Muscle of arm (tissue), 12 donors: ENCODE data around the gene TBC1D5. TPM values are rescaled to one million over a fixed set of nuclear protein-coding genes. Genes with fewer than 3 reads are reported as not detected.

Experiments
- DNase-seq: peaks from one replicate; pipeline ENCODE4 v3.0.0-alpha.2; 2013
- polyA plus RNA-seq, 12 donors: library from polyadenylated mRNA; unstranded; fragments of 120-200 nt; gene quantifications; one replicate each; pipeline ENCODE4 v1.2.1, GENCODE V29; 2013; ENCODE audit not compliant: insufficient read length in 12 of 12

The TBC1D5 gene
- polyA plus RNA-seq, 12 donors, result 26.0 to 38.1 (median 33.3) TPM; not detected in 1

GRCh38 chr3:17302170-17302569 is 440.3 kb downstream of the TBC1D5 start:
- DNase-seq, result no peak

- no peak for DNase-seq
These were observed 441.2 kb downstream of the TBC1D5 start for GRCh38 chr3:17301271-17301670.

DNA sequence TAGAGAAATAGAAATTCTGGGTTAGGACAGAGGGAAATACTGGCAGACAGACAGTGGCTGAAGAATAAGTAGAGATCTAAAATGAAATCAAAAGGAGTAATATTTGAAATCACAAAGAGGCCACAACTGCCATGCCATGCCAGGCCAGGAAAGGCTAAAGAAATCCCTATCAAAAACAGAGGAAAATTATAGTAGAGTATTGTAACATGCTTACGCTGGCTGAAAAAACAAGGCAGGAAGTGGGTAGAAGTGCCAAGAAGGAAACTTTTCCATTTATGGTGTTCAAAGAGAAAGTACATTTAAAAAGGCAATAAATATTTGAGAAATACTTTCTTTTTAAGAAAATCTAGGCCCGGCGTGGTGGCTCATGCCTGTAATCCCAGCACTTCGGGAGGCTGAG is 442.0 kb downstream of the TBC1D5 start:
- DNase-seq, result no peak

GRCh38 chr3:17298038-17298437 is 444.4 kb downstream of the TBC1D5 start:
- no peak for DNase-seq

DNA sequence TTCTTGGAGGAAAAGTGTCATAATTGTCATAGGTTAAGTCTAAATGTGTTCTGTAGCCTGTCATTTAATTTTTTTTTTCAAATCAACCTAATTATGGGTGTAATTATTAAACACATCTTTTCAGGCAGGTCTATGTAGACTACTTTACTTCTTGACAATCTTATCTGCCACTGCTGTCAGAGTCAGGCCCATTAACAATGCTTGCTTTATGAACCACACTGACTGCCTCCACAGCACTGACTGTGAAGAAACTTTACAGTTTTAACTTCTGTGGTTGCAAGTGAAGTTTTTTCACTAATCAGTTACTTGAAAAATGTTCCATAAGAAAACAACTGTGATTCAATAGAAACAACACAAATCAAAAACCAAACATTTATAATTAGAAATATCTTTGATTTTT is 449.9 kb downstream of the TBC1D5 start:
- DNase-seq, result no peak

DNA sequence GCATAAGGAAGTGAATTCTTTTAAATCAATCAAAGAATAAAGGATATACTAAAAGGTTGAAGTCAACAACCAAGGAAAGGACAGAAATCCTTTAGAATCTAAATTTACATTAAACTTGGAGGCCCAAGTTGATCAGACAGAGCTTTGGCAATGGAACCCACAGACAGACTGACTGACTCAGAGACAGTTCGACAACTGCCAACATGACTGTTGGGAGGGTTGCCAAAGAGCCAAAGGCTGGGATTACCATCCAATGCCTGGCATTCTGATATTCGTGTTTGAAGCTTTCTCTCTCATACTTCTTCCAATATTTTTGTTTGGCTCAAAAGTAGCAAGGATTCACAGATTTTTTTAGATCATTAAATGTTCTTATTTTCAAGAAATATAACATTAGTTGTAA is 451.5 kb downstream of the TBC1D5 start:
- no peak for DNase-seq

DNA sequence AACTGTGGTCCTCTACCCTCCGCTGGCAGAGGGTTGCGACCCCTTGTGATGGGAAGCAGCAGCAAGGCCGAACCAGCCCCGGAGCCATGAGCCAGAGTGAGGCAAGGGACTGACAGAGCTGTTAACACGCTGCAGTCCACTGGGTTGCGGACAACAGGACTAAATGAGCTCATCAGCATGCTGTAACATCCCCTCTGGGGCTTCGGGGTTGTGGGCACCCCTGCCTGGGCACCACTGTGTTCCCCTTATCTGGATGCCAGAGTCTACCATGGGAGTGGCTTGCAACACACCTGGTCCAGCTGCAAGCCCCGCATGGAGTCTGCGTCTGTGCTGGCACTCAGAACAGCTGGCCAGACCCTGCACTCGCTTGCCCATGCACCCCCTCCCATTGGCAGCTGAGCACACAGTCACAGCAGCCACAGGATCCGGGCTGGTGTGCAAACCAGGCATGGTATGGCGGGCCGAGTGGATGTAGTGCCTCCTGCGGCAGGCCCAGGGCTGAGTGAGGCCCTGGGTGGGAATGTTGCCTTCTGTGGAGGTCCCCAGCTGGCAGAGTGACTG is 453.5 kb downstream of the TBC1D5 start:
- DNase-seq, result no peak

DNA sequence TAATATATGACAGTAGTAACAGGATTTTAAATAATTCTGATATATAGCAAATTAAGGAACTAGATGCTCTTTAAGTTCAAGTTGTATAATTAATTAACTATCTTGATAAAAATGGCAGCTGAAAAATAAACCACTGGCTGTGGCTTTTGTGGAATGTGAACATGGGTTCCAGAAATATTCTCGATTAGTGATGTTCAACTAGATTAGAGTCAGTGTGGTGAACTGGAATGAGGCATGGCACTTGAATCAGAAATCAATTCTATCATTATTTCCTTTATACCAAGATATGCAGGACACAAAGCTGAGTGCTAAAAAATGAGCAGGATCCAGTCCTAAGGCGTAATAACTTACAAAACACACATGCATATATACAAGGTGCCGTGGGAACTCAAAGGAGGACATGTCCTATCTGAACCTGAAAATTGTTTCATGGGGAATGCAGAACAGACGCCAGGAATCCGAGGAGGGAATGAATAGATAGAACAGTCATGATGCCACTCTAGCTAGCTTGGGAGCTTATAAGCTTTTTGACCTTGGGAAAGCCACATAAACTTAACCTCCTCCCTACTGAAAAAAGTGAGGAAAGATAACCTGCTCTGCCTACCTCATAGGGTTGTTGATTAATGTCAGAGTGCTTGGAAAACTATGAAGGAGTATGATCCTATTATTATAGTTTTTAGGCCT is 455.3 kb downstream of the TBC1D5 start:
- DNase-seq, result no peak

DNA sequence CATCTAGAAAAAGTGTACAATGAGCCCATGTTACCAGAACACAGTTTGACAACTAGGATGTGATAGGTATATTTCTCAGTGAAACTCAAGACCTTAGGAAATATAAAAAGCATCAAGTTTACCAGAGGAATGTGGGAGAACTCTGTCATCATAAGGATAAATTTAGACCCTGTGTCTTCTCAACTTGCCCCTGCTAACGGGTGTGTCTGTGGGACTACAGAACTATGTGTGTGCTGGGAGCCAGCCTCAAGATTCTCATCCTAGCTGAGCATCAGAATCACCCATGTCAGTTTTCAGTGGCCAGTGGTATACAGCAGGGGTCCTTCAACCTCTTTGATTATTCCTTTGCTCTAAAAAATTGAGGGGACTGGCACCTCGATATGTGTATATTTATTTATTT is 464.4 kb downstream of the TBC1D5 start:
- no peak for DNase-seq

- DNase-seq, result no peak
These were observed 475.6 kb downstream of the TBC1D5 start for GRCh38 chr3:17266846-17267245.

DNA sequence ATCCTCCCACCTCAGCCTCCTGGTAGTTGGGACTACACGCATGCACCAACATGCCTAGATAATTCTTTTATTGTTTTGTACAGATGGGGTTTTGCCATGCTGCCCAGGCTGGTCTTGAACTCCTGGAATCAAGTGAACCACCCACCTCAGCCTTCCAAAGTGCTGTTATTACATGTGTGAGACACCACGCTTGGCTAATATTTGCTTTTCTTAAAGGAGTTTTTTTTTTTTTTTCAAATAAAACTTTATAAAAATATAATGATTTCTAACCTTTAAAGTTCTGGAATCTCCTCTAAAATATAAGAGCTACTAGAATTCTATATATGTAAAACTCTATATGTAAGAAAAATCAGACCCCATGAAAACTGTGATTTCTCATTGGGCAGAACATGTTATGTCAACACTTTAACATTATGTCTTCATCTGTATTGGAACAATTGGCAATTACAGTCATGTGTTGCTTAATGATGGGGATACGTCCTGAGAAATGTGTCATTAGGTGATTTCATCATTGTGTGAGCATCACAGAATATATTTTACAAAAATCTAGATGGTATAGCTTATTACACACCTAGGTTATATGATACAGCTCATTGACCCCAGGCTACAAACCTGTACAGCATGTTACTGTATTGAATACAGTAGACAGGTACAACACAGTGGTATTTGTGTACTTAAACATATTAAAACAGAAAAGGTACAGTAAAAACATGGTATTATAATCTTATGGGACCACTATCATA is 480.6 kb downstream of the TBC1D5 start:
- no peak for DNase-seq

DNA sequence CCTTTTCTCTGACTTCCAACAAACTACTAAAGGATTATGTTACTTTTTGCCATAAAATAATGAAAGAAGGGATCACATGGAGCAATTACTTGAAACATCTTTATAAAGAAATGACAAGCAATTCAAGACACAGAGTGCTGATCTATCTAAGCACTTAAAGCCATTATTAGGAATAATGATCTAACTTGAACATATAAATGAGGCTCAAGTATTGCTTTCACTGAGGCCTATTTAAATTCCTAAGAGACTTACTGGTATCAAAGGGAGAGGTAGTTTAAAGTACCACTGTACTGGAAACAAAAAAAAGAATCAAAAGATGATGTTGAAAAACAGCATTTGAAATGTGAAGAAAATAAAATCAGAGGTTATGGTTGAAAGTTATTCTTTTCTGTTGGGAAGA is 482.2 kb downstream of the TBC1D5 start:
- DNase-seq, result no peak

- no peak for DNase-seq
These were observed 482.7 kb downstream of the TBC1D5 start for GRCh38 chr3:17259685-17260084.

- DNase-seq, result peak; percentile 53
These were observed 483.5 kb downstream of the TBC1D5 start for GRCh38 chr3:17258823-17259436.

GRCh38 chr3:17257269-17257668 is 485.2 kb downstream of the TBC1D5 start:
- no peak for DNase-seq

DNA sequence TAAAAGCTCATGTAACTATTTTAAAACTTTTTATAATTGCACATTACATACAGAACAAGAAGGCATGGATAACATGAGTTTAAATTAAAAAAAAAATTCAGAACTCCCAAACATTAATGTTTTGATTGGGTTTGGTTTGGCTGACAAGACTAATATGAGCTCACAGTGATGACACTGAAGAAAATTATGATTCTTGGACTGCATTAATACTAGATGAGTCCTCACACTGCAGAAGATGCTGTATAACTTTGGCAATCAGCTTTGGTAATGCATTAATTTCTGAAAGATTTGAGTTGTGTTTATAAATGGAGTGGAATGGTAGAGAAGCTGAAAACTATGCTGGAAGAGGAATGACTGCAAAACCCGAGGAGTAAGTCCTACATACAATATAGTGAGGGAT is 498.8 kb downstream of the TBC1D5 start:
- no peak for DNase-seq

- no peak for DNase-seq
These were observed 503.0 kb downstream of the TBC1D5 start for GRCh38 chr3:17239417-17239816.

GRCh38 chr3:17238023-17238422 is 504.4 kb downstream of the TBC1D5 start:
- DNase-seq, result no peak

- no peak for DNase-seq
These were observed 507.1 kb downstream of the TBC1D5 start for GRCh38 chr3:17235310-17235709.

DNA sequence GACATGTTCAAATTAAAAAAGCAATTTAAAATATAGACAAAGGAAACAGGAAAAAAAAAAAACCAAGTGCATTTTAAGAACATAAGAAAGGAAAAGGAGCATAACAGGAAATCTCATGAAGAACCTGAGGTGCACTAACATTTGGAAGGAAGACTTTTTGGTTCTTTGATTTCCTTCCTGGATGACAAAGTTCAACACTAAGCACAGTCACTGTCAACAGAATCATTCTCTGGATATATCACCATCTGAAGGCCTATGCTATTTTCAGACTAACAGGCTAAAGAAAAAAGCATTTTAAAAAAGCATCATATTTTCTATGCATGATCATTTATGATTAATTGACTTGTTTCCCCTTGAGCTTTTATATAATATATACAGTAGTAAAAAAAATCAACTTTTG is 508.0 kb downstream of the TBC1D5 start:
- DNase-seq, result no peak

DNA sequence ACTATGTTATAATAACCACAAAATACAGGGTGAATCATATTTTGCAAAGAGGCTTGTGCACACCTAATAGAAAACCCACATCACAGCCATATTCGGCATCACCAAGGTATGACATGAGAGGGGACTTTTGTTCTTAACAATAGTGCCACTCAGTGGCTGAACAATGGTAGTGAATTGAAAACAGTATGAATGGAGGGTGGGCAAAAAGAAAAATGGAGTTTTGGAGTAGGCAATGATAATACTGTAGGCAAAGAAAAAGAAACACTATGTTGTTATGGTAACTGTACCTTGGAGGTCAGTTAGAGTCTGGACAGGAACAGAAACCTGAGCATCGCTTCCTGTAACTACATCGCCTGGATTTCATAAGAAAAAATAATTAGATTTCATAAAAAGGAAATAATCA is 509.0 kb downstream of the TBC1D5 start:
- DNase-seq, result peak; percentile 23

DNA sequence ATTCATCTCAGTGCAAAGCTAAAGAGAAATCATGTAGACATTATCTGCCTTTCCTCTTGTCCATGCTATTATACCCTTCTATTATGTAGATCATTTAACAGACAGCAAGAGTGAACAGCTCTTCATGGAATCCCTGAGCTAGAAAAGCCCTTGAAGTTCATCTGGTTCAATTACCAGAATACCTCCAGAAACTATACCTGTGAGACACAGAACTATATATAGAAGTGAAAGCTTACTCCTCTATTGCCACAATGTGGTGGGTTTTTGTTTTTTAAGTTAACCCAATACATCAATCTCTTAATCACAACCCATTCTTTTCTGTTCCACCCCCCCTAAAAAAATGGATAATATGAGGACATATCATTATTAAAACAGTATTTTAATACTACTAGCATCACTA is 510.0 kb downstream of the TBC1D5 start:
- no peak for DNase-seq
